K562 (cell line): Measurements from ENCODE around the gene ARHGAP26. TPM values are rescaled to one million over a fixed set of nuclear protein-coding genes. Genes with fewer than 3 reads are reported as not detected.
A peak's percentile ranks its signal among the peaks of the same experiment; 100 is the strongest.

ENCODE experiments used
- ARID3A ChIP-seq: IDR thresholded peaks from 2 replicates; pipeline ENCODE4 v1.6.1; 2012; ENCODE audit warnings: low read depth, low read length, improper control_type of control experiment, borderline replicate concordance
- CEBPG ChIP-seq, 3 experiments: fragments of 200-800 bp in 1 of 3; sonication (Bioruptor generic) in 1 of 3; sonication (generic) in 1 of 3; formaldehyde crosslinking in 1 of 3; IDR thresholded peaks in 2 of 3; conservative IDR thresholded peaks in 1 of 3; 2 replicates each; pipeline versions ENCODE4 v1.6.1 to v1.8.0; 2016 to 2022; ENCODE audit warnings: missing compliant biosample characterization in 2 of 3, missing genetic modification characterization in 2 of 3, mild to moderate bottlenecking in 1 of 3, missing genetic modification reagents in 1 of 3
- MGA ChIP-seq: fragments of 450-650 bp; IDR thresholded peaks from 2 replicates; pipeline ENCODE4 v1.6.1; 2016; ENCODE audit warnings: mild to moderate bottlenecking, moderate library complexity
- RAD21 ChIP-seq, 2 experiments: fragments of 250-450 bp in 1 of 2; fragments of 450-650 bp in 1 of 2; sonication (Bioruptor Pico) in 1 of 2; formaldehyde crosslinking in 1 of 2; IDR thresholded peaks in 1 of 2; conservative IDR thresholded peaks in 1 of 2; 2 replicates each; pipeline versions ENCODE4 v1.4.0 to v1.8.0; 2020 to 2022; ENCODE audit warnings: mild to moderate bottlenecking in 2 of 2, moderate library complexity in 1 of 2
- TEAD1 ChIP-seq, 2 experiments: fragments of 450-650 bp in 1 of 2; sonication (generic) in 1 of 2; formaldehyde crosslinking; IDR thresholded peaks; 2 replicates each; pipeline versions ENCODE4 v1.4.0 to v1.8.0; 2020 to 2022; ENCODE audit warnings: mild to moderate bottlenecking in 2 of 2, missing genetic modification reagents in 1 of 2
- YY1 ChIP-seq, 3 experiments: IDR thresholded peaks; 2 replicates each; pipeline ENCODE4 v1.6.1; 2011; ENCODE audit warnings: low read length in 2 of 3, mild to moderate bottlenecking in 2 of 3, moderate library complexity in 2 of 3, borderline replicate concordance in 1 of 3, control low read depth in 1 of 3, low read depth in 1 of 3; ENCODE audit not compliant: insufficient read depth in 3 of 3, insufficient replicate concordance in 2 of 3, control insufficient read depth in 1 of 3, insufficient read length in 1 of 3; ENCODE audit errors: extremely low read depth in 1 of 3
- ZHX1 ChIP-seq: fragments of 150-350 bp; conservative IDR thresholded peaks from 2 replicates; pipeline ENCODE4 v1.6.1; 2014; ENCODE audit warnings: low read length
- polyA plus RNA-seq, 8 experiments: library from polyadenylated mRNA; depleted of rRNA in 4 of 8; stranded (reverse) in 5 of 8; unstranded in 3 of 8; fragments of >200 nt; fragmentation: Nextera tagmentation in 2 of 8; fragmentation: Illumina TruSeq in 1 of 8; extraction: Ambion mirVana in 2 of 8; extraction: Trizol in 1 of 8; gene quantifications; 2 replicates each; pipeline versions ENCODE4 v1.2.1 to v1.2.3, GENCODE V29; 2011 to 2014; ENCODE audit warnings: inconsistent platforms in 1 of 8, missing spikeins in 1 of 8
- total RNA-seq, 7 experiments: library from RNA; depleted of rRNA in 6 of 7; stranded (reverse); fragments of >200 nt in 6 of 7; fragmentation: Illumina TruSeq in 2 of 7; extraction: Trizol in 2 of 7; gene quantifications; 2 replicates each; pipeline versions ENCODE4 v1.2.1 to v1.2.3, GENCODE V29; 2011 to 2021; ENCODE audit warnings: low replicate concordance in 1 of 7

ARHGAP26 gene
- total and polyA plus RNA-seq, 9 of the 15 experiments (the other 6 are each of a cell fraction or from before 2014, with no cell fraction given), result 0.13 to 1.1 (median 0.55) TPM

- 0 out of 2 replicates have a peak, but pooled peaks have one; percentile 19 for TF ChIP-seq MGA
- TF ChIP-seq TEAD1 (CRISPR knock-in tag; IDR thresholded peaks at IDR 0.05), result no peak
- TF ChIP-seq ZHX1, result no peak
- no peak for TF ChIP-seq ARID3A
- peak; percentile 35; the same call in 1 of the 2 replicates for TF ChIP-seq CEBPG (CRISPR knock-in tag; IDR thresholded peaks at IDR 0.05)
- peak in 1 of 2 experiments; percentile 60; a peak in 2 of 4 replicates for TF ChIP-seq CEBPG (tag; conservative IDR thresholded peaks at IDR 0.05 in 1 of 2, IDR thresholded peaks at IDR 0.05 in 1 of 2)
- TF ChIP-seq RAD21 (CRISPR knock-in tag; conservative IDR thresholded peaks at IDR 0.05 in 1 of 2, IDR thresholded peaks at IDR 0.05 in 1 of 2), result peak; percentile 44 to 67
- no peak for TF ChIP-seq YY1 (IDR thresholded peaks at IDR 0.05; ENCODE audit: borderline replicate concordance in 1 of 3, control insufficient read depth in 1 of 3, extremely low read depth in 1 of 3, insufficient read depth in 3 of 3, insufficient read length in 1 of 3, insufficient replicate concordance in 2 of 3, low read depth in 1 of 3, low read length in 2 of 3)
Observed at GRCh38 chr5:143217065-143217803, 447.1 kb downstream of the ARHGAP26 start (continued).
